GM18870 (cell line): ENCODE results near the gene PDE7B.

Experiments used
- ATAC-seq: cut with Tn5 transposase; IDR thresholded peaks from one replicate; pipeline ENCODE4 v1.9.1; 2021; ENCODE audit warnings: moderate library complexity; ENCODE audit not compliant: unreplicated experiment

PDE7B gene

DNA sequence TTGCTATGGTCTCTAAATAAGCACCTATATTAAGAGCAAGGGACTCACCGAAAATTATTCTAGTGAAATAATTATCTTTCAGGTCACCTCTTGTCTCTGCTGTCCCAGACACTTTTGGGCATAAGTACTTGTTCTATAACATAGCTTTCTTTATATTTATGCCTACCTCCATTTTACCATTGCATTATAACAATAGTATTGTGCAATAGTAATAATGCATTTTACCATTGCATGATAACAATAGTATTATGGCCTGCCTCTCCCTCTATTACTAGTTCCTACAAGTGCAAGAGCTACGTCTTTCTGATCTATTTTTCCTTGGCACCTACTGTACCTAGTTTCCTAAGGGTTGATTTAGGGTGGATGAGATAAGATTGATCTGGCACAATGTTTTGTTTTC, 169.2 kb downstream of the PDE7B start:
- no peak for ATAC-seq

DNA sequence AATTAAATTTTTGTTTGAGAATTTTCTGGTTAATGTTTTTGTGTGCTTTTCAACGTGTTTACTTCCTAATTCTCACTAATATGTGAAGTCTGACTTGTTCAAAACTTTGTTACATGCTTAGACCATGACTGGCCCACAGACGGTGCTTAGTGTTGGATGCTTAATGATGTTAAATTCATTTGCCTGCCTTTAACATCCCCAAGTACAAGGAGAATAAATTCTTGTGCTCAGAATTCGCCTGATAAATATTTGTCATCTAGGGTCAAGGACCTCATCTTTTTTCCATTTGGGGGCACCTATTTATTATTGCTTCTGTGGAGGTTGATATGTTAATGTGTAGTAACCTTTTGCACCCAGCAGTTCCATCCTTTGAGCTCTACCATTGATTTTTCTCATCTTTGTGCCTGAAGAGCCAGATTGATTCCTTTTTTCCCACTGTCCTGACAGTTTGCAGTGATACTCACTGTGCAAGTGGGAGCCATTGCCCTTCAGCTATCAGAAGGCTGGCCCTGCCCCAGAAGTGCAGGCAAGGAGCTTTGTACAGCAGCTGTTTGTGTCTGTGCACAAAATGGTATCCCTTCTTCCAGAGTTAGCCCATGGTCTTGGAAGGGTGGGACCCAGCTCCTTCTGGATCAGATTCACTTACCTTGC, 170.8 kb downstream of the PDE7B start:
- ATAC-seq = no peak

DNA sequence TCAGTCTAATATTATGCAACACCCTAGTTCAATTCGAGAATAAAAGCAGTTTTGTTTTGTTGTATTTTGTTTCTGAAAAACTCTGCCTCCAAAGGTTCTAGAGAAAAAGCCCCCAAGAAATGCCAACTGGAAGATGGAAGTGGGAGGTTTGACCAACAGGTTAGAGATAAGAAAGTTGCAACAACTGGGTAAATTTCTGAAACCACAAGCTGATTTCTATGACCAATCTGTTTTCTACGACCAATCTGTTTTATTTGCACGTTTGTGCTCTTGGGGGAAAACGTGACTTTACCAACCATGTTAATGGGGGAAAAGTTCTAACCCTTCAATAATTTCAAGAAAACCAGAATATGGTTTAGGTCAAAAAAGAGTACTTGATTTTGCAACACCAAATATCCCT, 173.2 kb downstream of the PDE7B start:
- no peak for ATAC-seq

DNA sequence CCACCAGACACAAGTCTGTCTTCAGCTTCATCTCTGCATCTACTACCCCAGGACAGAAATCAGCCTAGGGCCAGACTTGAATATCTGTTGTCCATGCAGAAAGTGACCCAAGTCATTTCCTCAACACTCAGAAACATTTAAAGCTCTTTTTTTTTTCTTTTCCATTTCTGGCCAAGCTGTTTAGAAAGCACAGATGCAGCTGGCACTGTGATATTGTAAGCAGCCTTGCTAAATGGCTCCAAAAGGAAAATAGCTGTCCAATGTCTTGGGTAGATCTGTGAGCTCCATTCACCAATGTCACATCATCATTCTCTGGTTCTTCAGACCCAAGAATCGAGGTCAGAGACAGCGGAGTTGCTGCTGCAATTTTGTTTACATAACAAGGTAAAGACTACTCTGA, 174.2 kb downstream of the PDE7B start:
- no peak for ATAC-seq

DNA sequence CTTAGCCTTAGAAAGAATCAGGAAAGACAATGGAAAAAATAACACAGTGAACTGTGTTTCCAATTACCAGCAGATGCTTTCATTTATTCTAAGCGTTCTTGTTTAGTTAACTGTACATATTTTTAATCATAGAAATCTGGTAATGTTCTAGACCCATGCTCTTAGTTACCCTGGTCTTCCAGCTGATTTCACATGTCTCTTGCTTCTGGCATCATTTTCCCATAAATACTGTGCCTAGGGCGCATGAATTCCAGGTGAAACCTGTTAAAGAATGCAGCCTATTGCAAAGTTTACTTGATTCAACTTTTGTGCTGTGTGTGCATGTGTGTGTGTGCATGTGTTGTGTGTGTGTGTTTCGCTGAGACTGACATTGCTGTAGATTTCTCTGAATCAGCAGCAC, 178.6 kb downstream of the PDE7B start:
- ATAC-seq = no peak

DNA sequence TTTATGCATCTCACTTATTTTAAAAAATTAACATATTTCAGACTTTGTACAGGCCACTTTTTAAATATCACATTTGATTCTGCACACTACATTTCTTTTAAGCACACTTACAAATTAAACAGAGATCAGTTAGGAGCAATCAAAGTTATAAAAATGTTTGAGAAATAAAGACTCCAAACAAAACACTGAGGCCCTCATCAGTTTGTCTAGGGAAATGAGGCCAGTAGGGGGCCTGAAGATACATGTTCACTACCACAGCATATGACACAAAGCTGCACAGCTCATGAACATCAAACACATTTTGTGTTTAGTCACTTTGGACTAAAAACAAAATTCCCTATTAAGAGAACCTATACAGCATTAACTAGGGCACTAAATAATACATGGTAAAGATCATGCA, 180.5 kb downstream of the PDE7B start:
- ATAC-seq = no peak

DNA sequence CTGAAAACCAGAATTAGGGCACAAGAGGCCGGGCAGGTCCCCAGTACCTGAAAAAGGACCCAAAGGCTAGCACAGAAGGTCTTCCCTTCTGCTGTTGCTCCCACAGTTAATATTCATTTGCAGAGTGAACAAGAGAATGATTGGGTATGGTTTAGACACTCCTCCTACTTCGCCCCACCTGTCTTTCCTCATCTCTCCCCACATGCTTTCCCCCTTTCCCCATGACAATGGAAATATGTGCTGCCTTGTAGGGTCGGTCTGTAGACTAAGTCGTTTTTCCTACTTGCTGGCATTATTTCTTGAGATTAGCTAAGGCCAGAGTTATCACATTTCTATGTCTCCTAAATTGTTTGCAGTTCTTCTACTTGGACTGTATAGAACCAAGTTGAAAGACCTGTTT, 181.9 kb downstream of the PDE7B start:
- no peak for ATAC-seq

DNA sequence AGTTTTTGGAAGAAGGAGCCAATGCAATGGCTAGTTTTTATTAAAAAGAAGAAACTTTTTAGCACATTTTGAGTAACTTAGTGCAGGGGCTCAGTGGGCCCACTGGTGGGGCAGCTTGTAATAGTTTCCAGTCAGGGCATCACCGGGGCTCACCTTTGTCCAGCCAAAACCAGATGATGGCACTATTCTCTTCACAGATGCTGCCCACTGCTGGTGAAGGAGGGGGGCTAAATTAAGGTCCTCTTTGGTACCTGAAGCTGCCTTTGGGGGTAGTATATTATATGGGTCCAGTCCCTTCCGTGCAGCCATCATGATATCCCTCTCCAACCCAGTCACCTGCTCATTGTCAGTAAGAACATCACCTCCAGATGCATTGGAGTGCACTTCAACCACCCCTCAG, 182.9 kb downstream of the PDE7B start:
- ATAC-seq = no peak

DNA sequence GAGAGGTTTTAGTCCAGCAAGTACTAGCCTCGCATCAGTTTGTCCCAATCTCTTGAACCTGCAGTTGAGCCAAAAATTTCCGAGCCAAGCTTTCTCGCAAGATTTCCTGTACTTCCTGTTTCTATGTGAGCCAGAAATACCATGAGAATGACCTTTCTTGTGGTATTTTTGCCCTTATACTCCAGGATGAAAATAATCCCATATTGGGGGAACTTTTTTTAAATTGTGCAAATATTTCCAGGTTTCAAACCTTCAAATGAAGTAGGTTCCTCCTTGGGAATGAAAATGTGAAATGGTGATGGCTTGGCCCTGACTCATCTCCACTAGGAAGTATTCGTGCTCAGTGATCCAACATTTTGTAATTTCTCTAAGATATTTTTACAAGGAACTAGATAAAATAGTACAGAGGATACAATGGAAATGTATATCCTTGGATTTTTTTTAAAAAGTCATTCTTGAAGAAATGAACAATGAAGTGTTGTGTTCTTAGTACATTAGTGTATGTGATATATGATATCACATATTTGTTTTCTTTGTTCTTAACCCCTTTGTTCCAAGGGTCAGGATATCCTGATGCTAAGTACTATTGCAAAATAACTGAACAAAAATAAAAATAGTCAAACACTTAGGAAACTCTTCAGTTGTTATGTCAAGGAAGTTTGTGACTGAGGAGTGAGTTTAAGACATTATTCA, 184.0 kb downstream of the PDE7B start:
- ATAC-seq = no peak

DNA sequence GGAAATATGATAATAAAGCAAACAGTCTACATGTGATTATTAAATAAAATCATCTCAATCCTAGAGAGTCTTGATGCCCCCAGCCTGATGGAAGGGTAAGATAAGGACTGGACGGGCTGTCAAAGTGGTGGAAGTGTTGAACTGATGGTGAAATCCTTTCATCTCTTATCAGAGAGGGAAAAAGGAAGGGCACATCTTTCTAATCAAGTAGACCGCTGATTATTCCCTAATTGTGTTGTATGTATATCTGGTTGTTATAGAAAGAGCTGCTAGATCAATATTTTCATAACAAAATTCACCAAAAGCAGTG, 184.5 kb downstream of the PDE7B start:
- no peak for ATAC-seq

DNA sequence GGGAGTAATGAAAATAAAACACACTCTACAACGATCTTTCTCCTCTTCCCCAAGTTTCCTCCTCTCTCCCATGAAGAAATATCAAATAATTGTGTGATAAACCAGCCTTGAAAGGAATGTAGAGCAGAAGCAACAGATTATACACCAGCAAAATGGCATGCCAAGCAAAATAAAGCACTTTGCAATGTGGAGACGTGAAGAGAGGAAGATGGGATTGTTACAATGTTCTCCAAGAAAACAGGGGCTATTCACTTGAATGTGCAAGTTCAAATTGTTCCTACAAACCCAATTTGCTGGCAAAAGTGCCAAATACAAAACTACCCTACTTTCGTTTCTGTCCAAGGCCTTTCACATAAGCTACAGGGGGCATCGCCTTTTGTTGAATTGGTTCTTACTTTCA, 185.1 kb downstream of the PDE7B start:
- no peak for ATAC-seq

DNA sequence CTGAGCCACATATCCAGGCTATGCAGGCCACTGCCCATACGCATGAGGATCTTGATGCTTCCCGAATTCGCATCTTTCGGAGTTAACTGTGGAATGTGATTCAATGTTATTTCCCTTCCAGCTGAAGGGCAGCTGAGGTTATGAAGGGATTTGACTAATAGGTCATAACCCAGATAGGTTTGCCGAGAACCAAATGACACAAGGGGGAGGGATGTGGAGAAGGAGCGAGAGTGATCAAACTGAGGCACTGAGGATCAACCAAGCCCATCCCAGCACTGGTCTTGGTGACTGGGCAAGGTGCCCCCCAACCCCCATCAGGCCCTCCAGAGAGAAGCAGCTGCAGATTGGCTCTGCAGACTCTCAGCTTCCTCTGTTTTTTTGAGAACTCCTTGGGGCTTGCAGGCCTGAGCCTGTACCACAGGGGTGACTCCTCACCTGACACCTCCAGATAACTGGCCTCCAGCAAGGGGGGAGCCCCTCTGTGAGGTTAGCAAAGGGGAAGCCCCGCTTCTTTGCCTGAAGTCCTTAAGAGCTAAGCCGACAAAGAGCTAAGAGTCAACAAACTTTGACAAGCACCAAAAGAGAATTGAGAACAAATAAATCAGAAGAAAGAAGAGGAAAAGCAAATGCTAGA, 185.9 kb downstream of the PDE7B start:
- ATAC-seq = no peak

DNA sequence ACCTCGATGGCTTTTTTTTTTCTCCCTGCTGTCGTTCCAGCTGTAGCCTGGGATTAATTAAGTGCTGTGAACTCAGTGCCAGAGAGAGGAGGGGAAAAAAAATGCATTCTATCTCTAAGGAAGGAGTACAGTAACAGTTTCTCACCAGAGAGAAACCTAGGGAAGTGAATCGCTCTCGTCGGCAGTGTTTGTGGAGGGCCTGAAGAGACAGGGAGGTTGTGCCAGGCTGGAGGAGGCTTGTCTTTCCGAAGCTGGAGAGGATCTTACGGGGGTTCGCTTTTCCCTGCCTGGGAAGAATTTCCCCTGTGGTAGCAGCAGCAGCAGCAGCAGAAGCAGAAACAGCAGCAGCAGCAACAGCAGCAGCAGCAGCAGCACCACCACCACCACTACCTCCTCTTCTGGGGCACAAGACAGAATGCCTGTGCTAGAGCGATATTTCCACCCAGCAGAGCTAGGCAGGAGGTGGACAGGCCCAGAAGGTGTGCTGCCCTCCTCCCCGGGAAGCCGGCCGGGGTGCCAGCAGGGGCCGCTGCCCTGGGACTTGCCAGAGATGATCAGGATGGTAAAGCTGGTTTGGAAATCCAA, 186.5 kb downstream of the PDE7B start:
- ATAC-seq = no peak

DNA sequence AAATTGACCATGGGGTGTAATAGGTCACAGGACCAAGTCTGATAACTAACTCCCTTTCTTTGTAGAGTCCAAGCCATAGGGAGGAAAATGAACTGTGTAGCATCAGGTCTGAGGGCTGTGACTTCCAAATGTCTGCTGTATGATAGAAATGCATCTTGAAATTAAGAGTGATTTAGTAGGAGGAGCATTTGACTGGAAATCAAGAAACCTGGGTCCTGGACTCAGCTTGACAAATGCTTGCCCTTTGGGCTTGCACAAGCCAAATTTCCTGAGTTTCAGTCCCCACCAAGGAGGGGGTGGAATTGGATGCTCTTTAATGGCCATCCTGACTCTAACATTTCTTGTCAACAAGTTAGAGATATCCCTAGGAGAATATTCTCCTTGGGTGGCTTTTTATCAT, 187.0 kb downstream of the PDE7B start:
- no peak for ATAC-seq

DNA sequence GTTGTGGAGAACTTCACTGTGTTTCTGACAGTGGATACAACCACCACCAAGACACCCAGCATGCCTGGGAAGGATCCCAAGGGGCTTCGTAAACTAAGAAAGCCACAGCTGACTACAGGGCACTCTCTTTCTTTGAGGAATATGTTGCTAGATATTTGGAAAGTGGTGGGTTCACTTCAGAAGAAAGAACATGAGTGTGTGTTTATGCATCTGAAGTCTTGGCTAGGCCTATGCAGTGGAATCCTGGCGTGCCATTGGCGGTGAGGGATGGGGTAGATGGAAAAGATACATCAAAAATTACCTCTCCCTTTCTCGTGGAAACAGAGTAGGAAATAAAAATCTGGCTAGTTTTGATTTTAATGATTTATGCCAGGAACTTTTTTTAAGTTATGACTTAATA, 187.7 kb downstream of the PDE7B start:
- ATAC-seq = no peak

DNA sequence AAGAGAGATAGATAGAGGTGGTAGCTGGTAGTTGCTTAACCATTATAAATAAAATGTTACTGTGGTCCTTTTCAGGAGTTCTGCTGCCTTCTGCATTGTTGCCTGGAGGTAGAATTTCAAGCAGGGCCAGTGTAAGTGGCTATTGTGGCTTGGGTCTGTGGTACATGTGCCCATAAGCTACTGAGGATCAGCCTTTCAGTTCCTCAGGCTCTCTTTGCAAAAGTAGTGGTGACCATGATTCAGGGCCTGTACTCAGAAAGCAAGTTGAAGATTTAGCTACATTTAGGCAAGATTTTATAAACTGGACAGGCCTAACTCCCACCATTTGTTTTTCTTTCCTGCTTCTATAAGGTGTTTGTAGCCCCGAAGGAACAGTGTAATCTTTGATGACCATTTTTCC, 199.0 kb downstream of the PDE7B start:
- no peak for ATAC-seq

DNA sequence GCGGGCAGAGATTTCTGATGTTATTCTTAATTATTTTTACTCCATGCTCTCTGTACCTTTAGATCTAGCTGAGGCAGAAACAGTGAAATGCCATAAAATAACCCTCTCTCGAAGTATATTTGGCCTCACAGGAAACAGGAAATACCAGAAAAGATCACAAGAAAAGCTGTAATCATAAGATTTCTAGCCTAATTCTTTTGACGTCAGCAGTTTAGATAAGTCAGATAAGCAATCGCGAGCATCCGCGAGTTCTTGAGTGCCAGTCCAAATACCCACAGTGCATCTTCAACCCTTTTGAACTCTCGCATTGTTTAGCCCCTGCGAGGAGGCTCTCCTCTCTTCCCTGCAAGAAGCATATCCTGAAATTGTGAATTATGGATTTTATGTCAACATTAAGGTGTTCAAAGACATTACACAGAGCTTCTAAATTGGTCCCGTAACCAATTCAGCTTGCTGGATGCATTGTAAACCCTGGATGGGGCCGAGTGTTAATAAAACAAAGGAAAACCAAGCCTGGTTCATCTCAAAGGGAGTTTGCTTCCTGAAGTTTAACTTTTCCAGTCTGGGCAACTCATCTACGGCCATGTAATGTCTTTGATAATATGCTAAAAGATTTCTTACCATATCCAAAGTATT, 199.8 kb downstream of the PDE7B start:
- ATAC-seq = no peak

DNA sequence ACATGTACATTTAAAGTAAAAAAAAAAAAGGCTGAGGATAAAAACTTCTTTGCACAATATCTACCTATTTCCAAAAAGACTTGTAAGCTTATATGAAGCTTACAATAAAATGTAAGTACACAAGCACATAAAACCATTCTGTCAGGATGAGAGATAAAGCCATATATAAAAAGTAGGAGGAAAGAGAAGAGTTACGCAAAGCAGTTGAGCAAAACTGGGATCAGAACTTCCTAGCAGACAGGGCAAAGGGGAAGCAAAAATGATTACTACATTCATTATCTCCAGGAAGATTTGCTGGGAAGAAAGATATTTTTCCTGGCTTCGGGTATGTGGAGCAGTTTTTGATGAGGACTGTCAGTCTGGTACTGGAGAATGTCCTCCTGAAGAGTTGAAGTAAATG, 200.5 kb downstream of the PDE7B start:
- no peak for ATAC-seq

DNA sequence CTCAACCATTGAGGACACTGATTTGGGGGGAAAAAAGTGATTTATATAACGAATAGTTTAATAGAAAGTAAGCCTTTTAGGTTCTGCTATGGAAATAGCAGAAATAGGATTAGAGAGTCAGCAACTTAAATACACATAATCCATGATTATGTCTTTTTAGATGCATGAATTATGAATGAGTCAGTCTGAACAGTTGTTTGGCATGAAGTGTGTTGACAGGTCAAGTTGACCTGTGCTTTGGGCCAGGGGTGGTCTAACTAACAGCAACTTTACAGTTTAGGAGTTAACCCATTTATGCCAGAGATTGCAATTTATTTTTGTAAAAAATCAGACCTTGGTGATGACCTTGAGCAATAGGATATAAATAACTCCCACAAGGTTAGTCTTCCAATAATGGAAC, 207.4 kb downstream of the PDE7B start:
- ATAC-seq = no peak

DNA sequence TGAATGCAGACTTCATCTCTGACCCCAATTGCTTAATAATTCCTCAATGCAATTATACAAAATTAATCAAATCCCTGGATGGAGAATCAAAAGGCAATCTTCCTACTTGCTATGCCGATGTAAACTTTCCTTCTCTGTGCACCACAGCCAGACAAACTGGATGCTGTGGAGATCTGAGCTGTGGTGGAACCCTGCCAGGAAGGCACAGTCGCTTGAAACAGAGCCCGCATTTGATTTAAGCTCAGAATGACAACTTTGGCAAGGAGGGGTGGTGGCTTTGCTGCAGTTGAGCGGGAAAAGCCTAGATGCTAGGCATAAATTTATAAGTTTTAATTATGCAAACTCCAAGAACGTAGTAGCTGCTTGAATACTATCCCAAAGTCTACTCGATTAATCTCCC, 207.8 kb downstream of the PDE7B start:
- no peak for ATAC-seq

DNA sequence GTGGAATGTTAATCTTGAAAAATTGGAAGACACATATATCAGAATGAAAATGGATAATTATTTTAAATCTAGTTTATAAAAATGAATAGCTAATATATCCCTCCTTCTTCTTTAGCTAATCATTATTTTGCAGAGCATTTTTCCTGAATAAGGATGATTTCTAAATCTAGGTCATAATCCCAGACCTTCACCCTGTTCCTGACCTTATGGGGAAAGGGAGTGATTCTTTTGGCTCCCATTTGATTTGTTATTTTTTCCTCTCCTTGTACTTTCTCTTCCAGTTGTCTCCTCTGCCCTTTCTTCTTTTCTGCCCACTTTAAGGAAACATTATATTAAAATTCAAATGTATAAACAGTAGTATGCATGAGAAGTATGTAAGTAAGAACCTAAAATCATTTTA, 208.6 kb downstream of the PDE7B start:
- no peak for ATAC-seq

DNA sequence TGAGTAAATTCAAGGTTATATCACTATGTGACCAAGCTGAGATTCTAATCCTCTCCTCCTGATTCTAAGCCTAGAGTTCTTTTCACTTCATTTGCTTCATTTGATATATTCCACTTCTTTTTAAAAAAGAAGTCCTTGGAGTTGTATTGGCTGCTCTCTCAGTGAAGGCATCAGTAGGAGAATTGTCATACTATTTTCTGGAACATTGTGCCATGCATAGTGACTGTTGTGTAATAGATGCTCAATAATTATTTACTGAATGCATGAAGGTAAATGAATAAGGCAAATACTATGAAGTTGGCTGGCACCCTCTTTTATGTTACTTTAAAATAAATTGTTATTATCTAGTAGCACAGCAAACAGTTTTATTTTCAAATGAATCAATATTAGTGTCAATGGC, 209.3 kb downstream of the PDE7B start:
- ATAC-seq = no peak
